ENCODE results near the gene KRTAP21-3. TPM values are rescaled to one million over a fixed set of nuclear protein-coding genes. Genes with fewer than 3 reads are reported as not detected.

Gene KRTAP21-3
- total and polyA plus RNA-seq, 2 of the 13 experiments (the other 11 are each of a cell fraction or from before 2014, with no cell fraction given) = not detected

DNA sequence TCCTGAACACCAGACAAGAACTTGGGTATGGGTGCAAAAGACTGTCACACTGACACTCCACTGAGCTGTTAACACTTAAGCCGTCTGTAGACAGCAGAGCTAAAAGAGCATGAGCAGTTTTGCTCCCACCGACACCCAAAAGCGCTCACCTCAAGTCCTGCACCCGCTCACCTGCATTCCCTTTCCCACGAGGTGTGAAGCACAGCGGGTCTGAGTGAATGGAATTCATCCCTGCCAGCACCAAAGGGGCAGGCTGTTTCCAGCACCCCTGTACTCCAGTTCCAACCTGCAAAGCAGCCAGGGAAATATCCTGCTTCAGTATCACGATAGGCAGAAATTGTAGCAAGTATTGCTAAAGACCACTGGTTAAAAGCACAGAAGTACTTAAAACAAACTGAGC lies 28.8 kb downstream of the KRTAP21-3 start:
- no peak for FAIRE-seq
- no TSS peak for BruUV-seq (replicated peaks)

DNA sequence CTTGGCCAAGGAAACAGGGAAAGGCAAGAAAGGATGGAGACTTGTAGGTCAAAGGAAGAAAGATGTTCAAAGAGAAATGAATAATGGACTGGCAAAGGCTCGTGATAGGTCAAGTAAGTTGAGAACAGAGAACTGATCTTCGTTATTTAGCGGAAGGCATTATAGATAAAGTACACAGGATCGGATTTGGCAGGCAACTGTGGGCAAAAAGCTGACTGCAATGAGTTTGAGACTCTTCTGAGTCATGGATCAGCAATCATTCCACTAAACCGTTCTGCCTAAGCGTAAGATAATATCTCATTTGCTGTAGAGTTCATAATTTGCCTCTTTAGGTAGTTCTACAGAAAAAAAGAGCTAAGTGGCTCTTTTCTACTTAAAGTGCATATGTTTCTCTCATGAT lies 34.1 kb downstream of the KRTAP21-3 start:
- intact Hi-C loops (cut with micrococcal nuclease; ENCODE audit: unreplicated experiment) = no loop called here
- Histone ChIP-seq H3K79me2 (ENCODE audit: insufficient read depth, low read length) (no peaks in the 10 kb centered on the region), H3K27ac (ENCODE audit: extremely low read length, insufficient read depth, low read length) (no peak overlapping the region), H3K36me3 (replicated peaks in 1 of 2; ENCODE audit: control insufficient read depth in 1 of 2, insufficient read depth in 2 of 2, low read length in 2 of 2) (no peaks in the 10 kb centered on the region), H3K9me3 (ENCODE audit: low read length) (peaks cover 84% of the 10 kb centered on the region), H3K9ac (ENCODE audit: insufficient read depth, low read depth, low read length) (no peak overlapping the region), H3K4me1 (ENCODE audit: insufficient read depth, low read length) (no peaks in the 10 kb centered on the region), H3K4me2 (ENCODE audit: low read depth, low read length) (no peak overlapping the region), H3K27me3 (ENCODE audit: control insufficient read depth in 1 of 2, insufficient read depth in 2 of 2, low read length in 2 of 2) (no peaks in the 10 kb centered on the region), H3K4me3 (replicated peaks in 1 of 3; ENCODE audit: insufficient read depth in 1 of 3, low read depth in 2 of 3, low read length in 3 of 3) (no peak overlapping the region), H4K20me1 (ENCODE audit: insufficient read depth, low read length) (no peaks in the 10 kb centered on the region), H2AFZ (ENCODE audit: low read length) (no peak overlapping the region)
- FAIRE-seq = no peak
- DNase-seq (ENCODE audit: low spot score) = no peak
- 9% methylated on average over 6 of the region's 6 CpGs for WGBS (ENCODE audit: low lambda C conversion rate)
- ChIA-PET CTCF (ENCODE audit: low intra/inter-chr PET ratio, low total read pairs) (no interaction called here), POLR2A (no interaction called here)
- BruUV-seq (replicated peaks) = no TSS peak
- no peak for ATAC-seq
- in situ Hi-C loops (cut with HindIII; ENCODE audit: extremely low pct_ligation_motif_present, low pct_unique_long_range_greater_than_20kb) = no loop called here
- TF ChIP-seq NFYC (CRISPR knock-in tag; IDR thresholded peaks at IDR 0.05) (no peak), ZNF652 (CRISPR knock-in tag; IDR thresholded peaks at IDR 0.05; ENCODE audit: borderline replicate concordance, low read depth) (no peak), FOXJ3 (CRISPR knock-in tag; IDR thresholded peaks at IDR 0.05; ENCODE audit: borderline replicate concordance) (no peak)

More for the DNA sequence above, 28.8 kb downstream of the KRTAP21-3 start:
- POLR2A ChIA-PET = no interaction called here
- H2AFZ ChIP-seq (ENCODE audit: low read length) = no peak overlapping the region
- in situ Hi-C loops (cut with HindIII; ENCODE audit: extremely low pct_ligation_motif_present, low pct_unique_long_range_greater_than_20kb) (no loop called here), intact Hi-C loops (cut with micrococcal nuclease; ENCODE audit: unreplicated experiment) (no loop called here)
- no peak overlapping the region for H3K27ac ChIP-seq (ENCODE audit: extremely low read length, insufficient read depth, low read length)
- no peak overlapping the region for H3K4me3 ChIP-seq (replicated peaks in 1 of 3; ENCODE audit: insufficient read depth in 1 of 3, low read depth in 2 of 3, low read length in 3 of 3)
- no peaks in the 10 kb centered on the region for H3K79me2 ChIP-seq (ENCODE audit: insufficient read depth, low read length)
- TF ChIP-seq ZFP36 (IDR thresholded peaks at IDR 0.05; ENCODE audit: borderline replicate concordance, low read depth, low read length, partially characterized antibody) (no peak), CENPX (CRISPR knock-in tag; IDR thresholded peaks at IDR 0.05) (no peak), ZNF7 (CRISPR knock-in tag; IDR thresholded peaks at IDR 0.05) (no peak), ETV5 (CRISPR knock-in tag; IDR thresholded peaks at IDR 0.05; ENCODE audit: borderline replicate concordance) (no peak), MEF2D (CRISPR knock-in tag; IDR thresholded peaks at IDR 0.05) (no peak), MYC (CRISPR knock-in tag; IDR thresholded peaks at IDR 0.05; ENCODE audit: borderline replicate concordance) (no peak), NCOA2 (CRISPR knock-in tag; IDR thresholded peaks at IDR 0.05) (no peak), MED13 (CRISPR knock-in tag; IDR thresholded peaks at IDR 0.05) (no peak), SATB2 (CRISPR knock-in tag; IDR thresholded peaks at IDR 0.05) (no peak), SSRP1 (CRISPR knock-in tag; IDR thresholded peaks at IDR 0.05) (no peak), ZNF660 (CRISPR knock-in tag; IDR thresholded peaks at IDR 0.05; ENCODE audit: borderline replicate concordance, low read depth) (no peak), NAIF1 (CRISPR knock-in tag; IDR thresholded peaks at IDR 0.05; ENCODE audit: borderline replicate concordance) (no peak), RBM39 (IDR thresholded peaks at IDR 0.05; ENCODE audit: low read depth, low read length, poor library complexity, severe bottlenecking) (no peak), GABPB1 (CRISPR knock-in tag; IDR thresholded peaks at IDR 0.05) (no peak)
- TF ChIP-seq, protein P1, sequence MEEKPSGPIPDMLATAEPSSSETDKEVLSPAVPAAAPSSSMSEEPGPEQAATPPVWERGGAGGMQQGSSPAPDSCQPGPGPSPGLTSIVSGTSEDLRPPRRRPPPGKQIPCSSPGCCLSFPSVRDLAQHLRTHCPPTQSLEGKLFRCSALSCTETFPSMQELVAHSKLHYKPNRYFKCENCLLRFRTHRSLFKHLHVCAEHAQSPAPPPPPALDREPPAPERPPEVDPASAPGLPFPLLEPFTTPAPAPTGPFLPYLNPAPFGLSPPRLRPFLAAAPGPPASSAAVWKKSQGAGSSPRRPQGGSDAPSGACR (CRISPR knock-in tag; IDR thresholded peaks at IDR 0.05) = no peak
- TF ChIP-seq, protein P2, sequence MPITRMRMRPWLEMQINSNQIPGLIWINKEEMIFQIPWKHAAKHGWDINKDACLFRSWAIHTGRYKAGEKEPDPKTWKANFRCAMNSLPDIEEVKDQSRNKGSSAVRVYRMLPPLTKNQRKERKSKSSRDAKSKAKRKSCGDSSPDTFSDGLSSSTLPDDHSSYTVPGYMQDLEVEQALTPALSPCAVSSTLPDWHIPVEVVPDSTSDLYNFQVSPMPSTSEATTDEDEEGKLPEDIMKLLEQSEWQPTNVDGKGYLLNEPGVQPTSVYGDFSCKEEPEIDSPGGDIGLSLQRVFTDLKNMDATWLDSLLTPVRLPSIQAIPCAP (CRISPR knock-in tag; IDR thresholded peaks at IDR 0.05; ENCODE audit: low read depth) = no peak
- H3K9me3 ChIP-seq (ENCODE audit: low read length) = peaks cover 89% of the 10 kb centered on the region
- no peaks in the 10 kb centered on the region for H4K20me1 ChIP-seq (ENCODE audit: insufficient read depth, low read length)
- H3K27me3 ChIP-seq (ENCODE audit: control insufficient read depth in 1 of 2, insufficient read depth in 2 of 2, low read length in 2 of 2) = no peaks in the 10 kb centered on the region
- H3K9ac ChIP-seq (ENCODE audit: insufficient read depth, low read depth, low read length) = no peak overlapping the region
- H3K4me1 ChIP-seq (ENCODE audit: insufficient read depth, low read length) = no peaks in the 10 kb centered on the region
- ATAC-seq = no peak
- H3K4me2 ChIP-seq (ENCODE audit: low read depth, low read length) = no peak overlapping the region
- DNase-seq (ENCODE audit: low spot score) = no peak
- CTCF ChIA-PET (ENCODE audit: low intra/inter-chr PET ratio, low total read pairs) = no interaction called here
- H3K36me3 ChIP-seq (replicated peaks in 1 of 2; ENCODE audit: control insufficient read depth in 1 of 2, insufficient read depth in 2 of 2, low read length in 2 of 2) = no peaks in the 10 kb centered on the region
- WGBS (ENCODE audit: low lambda C conversion rate) = 5% methylated on average over 7 of the region's 7 CpGs
